DMS153 (cell line): Measurements from ENCODE around the gene SMIM5.
"Not testable (repeated sequence)": the region's sequence is repeated elsewhere in the genome, so short reads cannot be mapped to it uniquely, and the experiment has no call there.

Experiments
- DNase-seq: peaks from one replicate; lab custom pipeline; 2025; lab: John Stamatoyannopoulos, UW

SMIM5 gene

DNA sequence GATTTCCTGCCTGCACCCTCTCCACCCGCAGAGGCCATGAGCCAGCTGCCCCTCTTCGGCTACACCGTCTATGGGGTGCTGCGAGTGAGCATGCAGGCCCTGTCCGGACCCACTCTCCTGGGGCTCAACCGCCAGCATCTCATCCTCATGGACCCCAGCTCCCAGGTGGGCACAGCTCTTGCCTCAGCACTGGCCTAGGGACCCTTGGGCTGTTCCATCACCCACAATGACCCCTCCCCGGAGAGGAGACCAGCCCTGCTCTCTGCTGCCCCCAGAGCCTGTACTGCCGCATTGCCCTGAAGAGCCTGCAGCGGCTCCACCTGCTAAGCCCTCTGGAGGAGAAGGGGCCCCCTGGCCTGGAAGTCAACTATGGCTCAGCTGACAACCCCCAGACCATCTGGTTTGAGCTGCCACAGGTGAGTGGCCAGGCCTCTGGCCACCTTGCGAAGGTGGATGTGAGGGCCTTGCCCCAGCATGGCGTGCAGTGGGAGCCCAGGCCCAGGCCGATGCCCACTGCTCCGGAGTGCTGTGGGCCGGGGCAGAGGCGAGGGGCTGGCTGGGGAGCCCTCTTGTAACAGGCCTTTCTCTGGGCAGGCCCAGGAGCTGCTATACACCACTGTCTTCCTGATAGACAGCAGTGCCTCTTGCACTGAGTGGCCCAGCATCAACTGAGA, 7.3 kb upstream of the SMIM5 start:
- DNase-seq = no peak

DNA sequence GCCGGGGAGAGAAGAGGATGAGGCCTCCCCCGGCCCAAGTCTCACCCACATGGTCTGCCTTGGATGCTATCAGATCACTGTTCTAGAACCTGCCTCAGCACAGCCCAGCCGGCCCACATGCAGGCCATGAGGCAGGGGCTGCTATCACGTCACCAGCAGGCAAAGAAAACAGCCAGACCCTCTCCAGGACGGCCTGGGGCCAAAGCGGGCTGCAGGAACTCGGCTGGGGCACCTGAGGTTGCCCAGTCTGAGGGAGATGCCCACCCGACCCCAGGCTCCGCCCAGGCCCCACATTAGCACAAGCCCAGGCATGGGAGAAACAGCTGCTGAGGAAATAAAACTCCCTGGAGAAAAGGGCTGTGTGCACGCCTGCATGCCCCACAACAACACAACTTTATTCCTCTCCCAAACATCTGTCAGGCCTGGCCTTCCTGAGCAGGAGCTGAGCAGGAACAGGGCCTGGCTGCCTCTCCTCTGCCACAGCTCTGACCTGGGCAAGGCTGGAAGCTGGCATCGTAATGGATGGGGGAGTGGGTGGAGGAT, 6.7 kb upstream of the SMIM5 start:
- DNase-seq = no peak

DNA sequence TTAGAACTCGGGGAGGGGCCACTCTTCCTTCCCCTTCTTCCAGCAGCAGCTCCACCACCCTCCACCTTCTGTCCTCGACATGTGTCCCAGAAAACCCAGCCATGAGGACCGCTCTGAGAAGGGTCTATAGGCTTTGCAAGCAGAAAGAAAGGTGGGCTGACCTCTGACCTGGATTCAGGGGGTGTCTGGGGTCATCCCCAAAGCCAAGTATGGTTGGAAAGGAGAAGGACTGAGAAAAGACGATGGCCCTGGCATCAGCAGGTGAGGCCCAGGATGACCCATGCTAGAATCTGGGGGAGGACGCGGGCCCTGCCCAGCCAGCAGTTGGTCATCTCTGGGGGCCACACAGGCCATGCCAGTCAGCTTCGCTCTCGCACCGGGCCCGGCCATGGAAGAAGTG, 6.1 kb upstream of the SMIM5 start:
- no peak for DNase-seq

DNA sequence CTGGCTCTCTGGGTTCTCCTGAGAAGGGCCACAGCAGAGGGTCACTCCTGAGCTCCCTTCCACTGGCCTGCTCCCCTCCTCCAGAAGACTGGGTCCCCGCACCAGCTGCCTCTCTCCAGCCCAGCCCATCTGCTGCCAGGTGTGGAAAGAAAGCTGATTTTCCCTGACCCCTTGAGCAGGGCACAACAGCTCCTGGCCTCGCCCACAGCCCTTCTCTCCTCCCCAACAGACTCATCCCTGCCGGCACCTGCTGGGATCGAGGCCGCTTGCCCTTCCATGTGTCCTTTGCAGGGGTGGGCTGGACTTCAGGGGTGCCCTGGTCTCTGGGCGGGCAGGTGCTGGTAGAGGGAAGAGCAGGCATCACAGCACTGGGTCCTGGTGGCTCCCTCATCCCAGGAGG, 4.8 kb upstream of the SMIM5 start:
- DNase-seq = no peak

DNA sequence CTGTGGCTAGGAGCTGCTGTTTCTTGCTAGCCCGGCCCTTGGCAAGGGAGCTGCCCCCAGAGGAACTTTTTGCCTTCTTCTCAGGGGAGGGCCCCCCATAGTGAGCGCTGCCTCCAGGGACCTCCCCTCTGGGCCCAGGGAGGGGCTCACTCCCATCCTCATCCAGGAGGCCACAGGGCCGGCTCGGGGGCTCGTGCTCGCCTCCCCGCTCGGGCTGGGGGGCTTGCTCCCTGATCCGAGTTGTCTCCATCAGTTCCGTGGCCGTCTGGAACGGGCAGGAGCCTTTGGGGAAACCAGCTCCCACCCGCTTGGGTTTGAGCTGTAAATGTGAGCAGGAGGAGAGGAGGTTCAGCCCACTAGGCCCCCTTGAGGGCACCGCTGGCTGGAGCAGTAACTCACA, 4.1 kb upstream of the SMIM5 start:
- DNase-seq = no peak

DNA sequence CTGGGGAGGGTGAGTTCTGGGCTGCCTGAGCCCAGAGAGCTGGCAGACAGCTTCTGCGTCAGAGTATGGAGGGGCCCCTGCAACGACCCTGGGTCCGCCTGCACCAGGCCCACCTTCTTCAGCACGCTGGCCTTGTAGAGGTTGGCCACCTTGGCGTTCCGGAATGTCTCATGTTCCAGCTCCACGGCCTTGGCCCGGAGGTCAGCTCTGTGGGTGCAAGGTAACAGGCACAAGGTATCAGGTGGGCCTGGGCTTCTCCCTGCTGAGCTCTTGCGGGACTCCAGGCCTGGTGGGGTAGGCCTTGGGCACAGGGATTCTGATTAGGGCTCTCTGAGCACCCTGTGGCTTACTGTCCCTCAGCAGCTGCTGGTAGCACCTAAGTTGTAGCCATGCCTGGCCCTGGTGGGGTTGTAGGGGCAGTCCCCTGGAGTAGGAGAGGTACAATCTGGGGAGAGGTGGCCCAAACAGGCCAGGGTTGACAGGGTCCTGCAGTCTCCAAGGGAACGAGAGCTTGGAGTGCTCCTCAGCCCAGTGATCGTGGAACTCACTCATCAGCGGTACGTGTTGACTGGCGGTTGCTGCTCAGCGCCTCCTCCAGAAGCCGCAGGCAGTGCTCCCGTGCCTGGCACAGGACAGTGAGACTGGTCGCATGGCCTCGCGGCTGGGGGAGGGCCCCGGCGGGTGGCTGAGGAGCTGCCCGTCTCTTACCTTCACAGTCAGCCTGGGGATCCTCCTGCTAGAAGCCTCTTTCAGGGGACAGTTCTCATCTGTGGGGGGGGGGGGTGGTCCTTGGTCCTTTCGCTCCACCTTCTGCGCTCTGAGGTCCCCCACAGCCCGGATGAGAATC, 2.9 kb upstream of the SMIM5 start:
- no peak for DNase-seq

DNA sequence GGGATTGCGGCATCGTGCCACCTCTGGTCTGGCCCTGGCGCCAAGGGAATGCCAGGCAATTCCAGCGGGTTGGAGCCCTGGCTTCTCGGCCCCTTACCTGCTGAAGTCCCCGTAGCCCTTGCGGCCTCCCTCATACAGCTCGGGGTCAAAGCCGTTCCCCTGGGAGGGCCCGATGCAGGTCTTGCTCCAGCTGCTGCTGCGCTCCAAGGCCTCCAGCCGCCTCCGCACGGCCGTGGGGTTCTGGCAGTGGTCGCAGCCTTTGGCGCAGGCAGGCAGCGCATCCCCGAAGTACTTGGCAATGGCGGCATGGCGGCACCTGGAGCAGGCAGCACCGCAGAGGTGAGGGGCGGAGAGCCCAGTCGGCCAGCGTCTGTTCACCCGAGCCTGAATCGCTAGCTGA, 1.9 kb upstream of the SMIM5 start:
- no peak for DNase-seq

DNA sequence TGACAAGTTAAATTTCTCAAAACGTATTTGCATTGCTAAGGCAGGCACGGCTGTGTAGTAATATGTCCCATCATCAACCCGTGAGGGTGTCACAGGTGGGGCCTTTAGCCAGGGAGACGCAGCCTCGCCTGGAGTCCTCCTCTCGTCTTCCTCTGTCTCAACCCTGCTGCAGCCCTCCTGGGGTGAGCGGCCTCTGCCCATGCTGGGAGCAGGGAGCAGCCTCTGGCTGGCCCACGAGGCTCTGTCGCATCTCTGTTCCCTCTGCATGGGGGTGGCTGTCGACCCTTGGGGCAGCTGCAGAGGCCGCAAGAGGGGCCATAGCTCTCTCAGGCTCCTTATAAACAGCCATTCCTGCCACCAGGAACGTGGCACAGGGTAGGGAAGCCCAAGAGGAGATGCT, 806 bp upstream of the SMIM5 start:
- DNase-seq = no peak

DNA sequence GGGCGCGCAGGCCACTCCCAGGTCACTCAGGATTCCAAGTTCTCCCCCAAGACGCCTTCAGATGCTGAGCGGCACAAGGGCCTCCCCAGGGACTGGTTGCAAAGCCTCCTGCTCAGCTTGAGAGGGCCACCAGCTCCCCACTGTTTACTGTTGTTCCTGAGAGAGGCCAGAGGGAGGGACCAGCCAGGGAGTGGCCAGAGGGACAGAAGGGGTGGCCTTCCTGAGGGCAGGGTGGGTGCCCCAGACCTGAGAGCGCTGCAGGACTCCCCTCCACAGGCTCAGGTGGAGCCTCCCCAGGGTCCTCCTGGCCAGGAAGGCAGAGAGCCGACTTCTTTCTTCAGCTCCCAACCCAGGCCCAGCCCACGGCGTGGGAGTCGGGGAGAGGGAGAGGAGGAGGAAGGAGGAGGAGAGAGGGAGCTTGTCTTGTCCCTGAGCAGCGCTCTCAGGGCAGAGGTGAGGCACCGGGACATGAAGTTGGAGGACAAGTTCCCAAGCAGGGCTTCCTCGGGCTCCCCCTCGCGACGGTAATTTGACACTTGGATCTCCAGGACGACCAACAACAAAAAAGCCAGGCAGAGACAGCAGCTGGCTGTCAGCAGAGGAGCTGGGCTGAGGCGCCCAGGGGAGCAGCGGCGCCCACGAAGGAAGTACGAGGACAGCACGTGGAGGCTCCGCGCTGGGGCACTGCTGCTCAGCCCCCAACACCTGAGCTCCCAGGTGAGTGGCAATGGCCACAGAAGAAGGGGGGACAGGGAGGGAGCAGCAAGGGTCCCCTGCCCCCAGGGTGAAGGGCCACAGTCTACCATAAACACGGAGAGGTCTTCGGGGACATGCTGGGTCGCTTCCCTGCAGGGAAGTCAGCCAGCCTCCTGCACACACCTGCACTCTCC, 497 bp downstream of the SMIM5 start:
- DNase-seq = peak; percentile 91

DNA sequence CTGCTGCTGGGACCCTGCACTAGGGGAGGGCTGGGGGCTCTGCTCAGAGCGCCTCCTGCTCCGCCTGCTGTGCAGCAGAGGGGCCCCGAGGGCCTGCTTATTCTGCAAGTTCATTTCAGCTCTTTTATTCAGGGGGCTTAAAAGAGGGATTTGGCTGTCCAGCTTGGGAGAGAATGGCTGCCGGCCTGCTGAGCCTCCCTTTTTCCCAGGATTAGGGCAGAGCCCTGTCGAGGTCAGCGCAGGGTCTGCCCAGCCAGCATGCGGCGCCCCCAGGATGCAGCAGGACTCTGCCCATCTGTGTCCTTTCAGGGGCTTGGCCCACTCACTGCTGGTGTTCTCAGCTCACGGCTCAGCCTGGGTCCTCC, 1.1 kb downstream of the SMIM5 start:
- no peak for DNase-seq

DNA sequence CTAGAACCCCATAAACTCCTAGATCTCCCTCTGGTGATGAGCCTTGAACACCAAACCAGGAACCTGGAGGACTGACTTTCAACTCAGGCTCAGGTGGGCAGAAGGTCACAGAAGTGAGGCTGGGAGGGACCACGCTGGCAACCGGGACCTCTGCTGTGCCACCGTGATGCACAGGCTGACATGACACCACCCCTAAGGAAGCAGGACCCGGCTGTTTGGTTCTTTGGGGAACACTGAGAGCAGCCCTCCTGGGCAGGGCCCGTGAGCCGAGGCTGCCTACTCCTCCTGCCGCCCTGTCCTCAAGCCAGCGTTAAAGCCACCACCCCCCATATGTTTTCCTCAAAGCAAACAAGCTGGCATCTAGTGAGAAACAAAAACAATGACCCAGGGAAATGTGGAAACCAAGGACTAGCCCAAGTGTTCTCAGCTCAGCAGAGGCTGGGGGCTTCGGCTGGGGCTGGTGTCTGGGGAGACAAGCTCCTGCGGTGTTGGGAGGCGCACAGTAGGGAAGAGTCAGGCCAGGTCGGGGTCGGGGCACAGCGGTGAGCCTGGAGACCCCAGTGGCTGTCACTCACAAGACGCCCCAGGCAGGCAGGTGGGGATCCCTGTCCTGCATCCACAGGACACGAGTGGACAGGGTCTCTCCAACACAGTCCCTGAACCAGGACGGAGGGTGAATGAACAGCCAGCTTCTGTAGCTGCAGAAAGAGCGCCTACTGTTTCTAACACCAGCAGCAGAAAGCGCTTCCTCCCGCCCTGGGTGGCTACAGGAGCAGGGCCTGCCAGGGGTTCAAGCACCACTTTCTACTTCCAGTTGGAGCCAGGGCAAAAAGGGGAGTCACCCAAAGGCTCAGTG, 1.7 kb downstream of the SMIM5 start:
- no peak for DNase-seq

DNA sequence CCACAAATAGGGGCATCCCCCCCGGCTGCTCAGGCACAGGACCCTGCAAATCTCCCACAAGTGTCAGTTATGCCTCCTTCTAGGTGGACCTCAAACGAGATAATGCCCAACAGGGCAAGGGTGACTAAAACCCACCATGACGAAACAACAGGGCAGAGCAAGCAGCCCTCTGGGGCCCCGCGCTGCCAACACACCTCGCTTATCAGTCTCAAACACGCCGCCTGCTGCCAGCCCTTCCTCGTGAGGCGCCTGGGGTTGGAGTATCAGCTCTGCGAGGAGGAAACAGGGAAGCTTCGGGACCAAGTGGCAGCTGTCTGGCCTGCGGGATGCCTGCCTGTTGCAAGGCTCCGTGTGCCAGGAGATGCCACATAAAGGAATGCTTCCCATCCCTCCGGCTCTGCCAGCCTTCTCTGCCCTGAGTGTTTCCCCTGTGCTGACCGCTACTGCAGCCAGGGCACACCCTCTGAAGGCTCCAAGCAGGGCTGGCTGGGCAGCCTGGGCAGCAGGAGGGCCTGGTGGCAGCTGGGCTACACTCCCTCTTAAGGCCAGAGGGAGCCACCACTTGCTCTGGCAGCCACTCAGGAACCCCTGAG, 2.5 kb downstream of the SMIM5 start:
- DNase-seq = no peak

DNA sequence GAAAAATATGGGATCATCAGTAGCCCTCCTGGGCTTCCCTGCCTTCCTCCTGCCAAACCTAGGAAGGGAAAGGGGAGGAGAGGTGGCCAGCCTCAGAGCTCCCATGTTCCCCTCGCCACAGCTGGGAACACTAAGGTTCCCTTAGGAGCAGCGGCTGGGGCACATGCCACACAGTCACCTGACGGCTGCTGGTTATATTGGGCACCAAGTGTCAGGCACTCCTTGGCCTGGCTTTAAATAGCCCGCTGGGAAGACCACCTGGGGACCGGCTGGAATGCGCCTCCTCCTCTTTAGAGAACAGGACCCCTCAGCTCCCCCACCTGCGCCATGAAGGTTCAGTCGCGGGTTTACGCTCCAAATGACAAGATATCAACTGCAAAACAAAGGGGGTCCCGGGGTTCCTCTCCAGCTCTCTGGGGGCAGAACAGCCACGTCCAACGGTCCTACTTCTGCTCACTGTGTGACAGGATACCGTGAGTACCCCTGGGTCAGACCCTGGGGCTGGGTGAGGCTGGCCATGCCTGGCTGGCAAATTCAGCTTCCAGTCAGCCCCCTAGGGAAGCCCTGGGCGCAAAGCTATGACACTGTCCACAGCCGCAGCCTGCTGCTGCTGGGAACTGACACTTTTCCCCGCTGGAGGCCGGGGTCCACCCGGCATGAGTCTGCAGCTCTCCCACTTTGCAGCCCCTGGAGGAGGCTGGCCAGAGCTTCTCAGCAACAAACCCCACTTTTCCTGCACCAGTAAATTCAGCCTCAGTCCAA, 3.3 kb downstream of the SMIM5 start:
- DNase-seq = no peak

DNA sequence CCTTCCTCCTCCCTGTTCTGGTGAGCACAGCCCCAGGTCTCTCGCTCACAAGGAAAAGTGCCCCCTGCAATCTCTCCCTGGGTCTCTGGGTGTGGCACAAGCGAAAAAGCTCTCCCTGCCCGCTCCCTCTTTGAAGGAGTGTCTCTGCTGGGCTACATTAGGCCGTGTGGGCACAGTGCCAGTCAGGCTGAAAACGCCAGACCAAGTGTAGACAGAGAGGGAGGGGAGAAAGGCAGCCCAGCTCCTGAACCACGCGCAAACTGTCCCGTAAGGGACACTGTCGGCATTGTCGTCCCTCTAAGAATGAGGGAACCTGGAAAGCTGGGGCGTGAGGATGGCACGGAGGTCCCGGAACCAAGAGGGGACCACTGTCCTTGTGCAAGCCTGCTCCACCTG, 3.9 kb downstream of the SMIM5 start:
- DNase-seq = no peak

DNA sequence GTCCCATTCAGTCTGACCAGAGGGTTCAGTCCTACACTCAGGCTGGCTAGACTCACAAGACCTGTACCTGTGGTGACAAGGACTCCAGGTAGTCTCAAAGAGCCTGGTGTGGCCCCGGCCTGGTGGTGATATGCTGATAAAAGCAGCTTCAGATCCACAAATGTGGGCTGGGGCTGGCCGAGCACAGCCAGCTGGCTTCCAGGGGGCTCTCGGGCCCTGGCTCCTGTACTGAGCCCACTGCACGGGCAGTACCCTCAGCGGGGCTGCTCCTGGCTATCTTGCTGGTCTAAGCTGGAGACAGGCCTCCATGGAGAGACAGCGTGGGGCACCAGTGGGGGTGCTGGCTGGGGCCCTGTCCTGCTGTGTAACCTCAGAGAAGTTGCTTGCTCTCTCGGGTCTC, 4.3 kb downstream of the SMIM5 start:
- no peak for DNase-seq

DNA sequence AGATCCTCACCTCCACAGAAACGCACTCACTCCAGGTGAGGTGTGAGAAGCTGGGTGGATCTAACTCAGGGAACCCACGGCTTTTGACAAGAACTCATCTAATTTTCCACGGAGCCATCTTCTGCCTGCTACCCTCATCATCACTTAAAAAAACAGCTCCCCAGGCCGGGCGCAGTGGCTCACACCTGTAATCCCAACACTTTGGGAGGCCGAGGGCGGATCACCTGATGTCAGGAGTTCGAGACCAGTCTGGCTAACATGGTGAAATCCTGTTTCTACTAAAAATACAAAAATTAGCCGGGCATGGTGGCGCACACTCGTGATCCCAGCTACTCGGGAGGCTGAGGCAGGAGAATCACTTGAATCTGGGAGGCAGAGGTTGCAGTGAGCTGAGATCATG, 4.8 kb downstream of the SMIM5 start:
- not testable (repeated sequence) for DNase-seq

DNA sequence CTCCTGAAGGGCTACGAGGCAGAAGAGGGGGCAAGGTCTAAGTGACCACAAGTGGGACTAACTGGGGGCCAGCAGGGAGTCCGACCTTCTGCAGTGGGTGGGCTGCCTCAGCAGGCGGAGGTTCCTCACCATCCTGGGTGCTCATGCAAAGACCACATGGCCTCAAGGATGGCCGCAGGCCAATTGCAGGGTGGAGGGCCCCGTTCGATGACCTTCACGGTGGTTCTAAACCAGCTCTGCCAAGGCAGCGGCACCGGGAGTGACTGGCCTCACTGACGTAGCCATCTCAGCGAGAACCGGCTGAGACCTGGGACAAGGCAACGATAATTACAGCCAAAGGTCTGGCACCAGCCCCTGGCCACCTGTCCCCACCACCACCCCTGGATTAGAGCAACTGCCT, 5.7 kb downstream of the SMIM5 start:
- DNase-seq = no peak

DNA sequence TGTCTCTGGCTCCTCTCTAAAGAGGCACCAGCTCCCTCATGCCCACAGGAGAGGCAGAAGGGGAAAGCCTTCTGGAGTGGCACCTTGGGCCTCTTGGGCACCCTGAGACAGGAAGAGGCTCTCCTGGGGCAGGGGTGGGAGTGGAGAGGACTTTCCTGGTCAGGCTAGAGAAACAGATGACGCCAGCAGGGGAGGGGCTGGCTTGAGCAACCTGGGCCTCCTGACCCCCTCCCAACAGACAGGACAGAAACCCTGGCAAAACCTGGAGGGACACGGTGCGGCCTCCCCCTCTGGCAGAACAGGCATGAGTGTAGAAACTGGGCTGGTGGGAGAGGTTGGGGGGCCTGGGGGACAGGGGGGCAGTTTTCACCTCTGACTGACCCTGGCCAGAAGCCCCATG, 6.1 kb downstream of the SMIM5 start:
- DNase-seq = no peak

DNA sequence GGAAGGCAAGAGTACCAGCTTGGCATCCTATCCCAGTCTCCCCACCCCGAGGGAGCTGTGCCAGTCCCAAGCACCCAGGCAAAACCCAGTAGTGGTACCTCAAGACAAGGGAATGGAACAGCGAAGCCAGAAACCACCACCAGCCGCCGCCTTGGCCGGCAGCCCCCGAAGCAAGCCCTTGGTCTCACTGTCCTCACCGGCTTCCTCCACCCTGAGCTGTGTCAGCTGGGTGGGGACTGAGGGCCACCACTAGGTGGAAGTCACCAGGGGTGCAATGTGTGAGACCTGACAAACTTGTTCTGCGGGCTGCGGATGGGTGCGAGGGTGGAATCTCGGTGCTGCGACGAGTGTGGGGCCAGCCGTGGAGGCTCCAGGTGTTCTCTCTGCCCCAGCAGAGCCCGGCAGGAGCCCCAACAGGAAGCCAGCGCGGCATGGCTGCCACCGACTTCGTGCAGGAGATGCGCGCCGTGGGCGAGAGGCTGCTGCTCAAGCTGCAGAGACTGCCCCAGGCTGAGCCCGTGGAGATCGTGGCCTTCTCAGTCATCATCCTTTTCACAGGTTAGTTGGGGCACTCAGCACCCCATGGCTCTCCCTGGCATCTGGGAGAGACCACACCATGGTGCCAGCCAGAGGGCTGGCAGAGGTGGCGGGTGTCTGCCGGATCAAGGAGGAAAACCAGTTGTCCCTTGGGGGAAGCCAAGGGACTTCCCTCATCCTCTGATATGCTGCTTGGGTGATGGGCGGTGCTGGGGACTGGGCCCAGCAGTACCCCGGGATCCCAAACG, 6.7 kb downstream of the SMIM5 start:
- no peak for DNase-seq
